SK-N-MC (cell line): ENCODE data around the gene TEAD2.
A peak's percentile ranks its signal among the peaks of the same experiment; 100 is the strongest.

Experiments
- DNase-seq: peaks from one replicate; pipeline ENCODE4 v3.0.0-alpha.2; 2011; ENCODE audit warnings: low read depth, low spot score
- H3K27ac ChIP-seq: fragments of 200-600 bp; sonication (generic); 2 replicates; pipeline ENCODE4 v1.5.1; 2016; ENCODE audit warnings: mixed run types
- H3K36me3 ChIP-seq: fragments of 200-600 bp; sonication (generic); 2 replicates; pipeline ENCODE4 v1.6.1; 2017; ENCODE audit warnings: antibody characterized with exemption, low read length, mixed read lengths; ENCODE audit not compliant: insufficient read depth
- H3K4me3 ChIP-seq: fragments of 200-600 bp; sonication (generic); 2 replicates; pipeline ENCODE4 v1.5.1; 2016
- H3K9ac ChIP-seq: fragments of 200-600 bp; sonication (generic); 2 replicates; pipeline ENCODE4 v1.8.0; 2017; ENCODE audit warnings: mixed run types, mixed read lengths; ENCODE audit not compliant: insufficient read length
- H3K9me3 ChIP-seq: fragments of 200-600 bp; sonication (generic); 2 replicates; pipeline ENCODE4 v1.6.1; 2017; ENCODE audit warnings: low read depth, mild to moderate bottlenecking, antibody characterized with exemption, low read length, moderate library complexity, mixed read lengths
- EZH2 ChIP-seq: fragments of 200-600 bp; sonication (generic); IDR thresholded peaks from one replicate; pipeline ENCODE4 v1.6.1; 2017; ENCODE audit warnings: antibody characterized with exemption
- FOXP2 ChIP-seq: optimal IDR thresholded peaks from 2 replicates; pipeline ENCODE3; 2011; ENCODE audit warnings: mild to moderate bottlenecking, moderate library complexity; ENCODE audit not compliant: insufficient read depth; ENCODE audit errors: extremely low read length, control extremely low read depth
- POLR2AphosphoS5 ChIP-seq: IDR thresholded peaks from 2 replicates; pipeline ENCODE4 v1.6.1; 2012; ENCODE audit warnings: mild to moderate bottlenecking, low read depth, low read length, borderline replicate concordance

The TEAD2 gene

GRCh38 chr19:49371184-49371583 is 9.0 kb upstream of the TEAD2 start:
- no peak for DNase-seq
- no peak overlapping the region for H3K4me3 ChIP-seq
- H3K27ac ChIP-seq, result no peak overlapping the region
- H3K9me3 ChIP-seq, result 0 out of 2 replicates have a peak, but pooled peaks cover 4% of the 10 kb centered on the region
- H3K36me3 ChIP-seq, result no peaks in the 10 kb centered on the region
- no peak overlapping the region for H3K9ac ChIP-seq
- TF ChIP-seq POLR2AphosphoS5, result no peak
- TF ChIP-seq EZH2, result no peak
- TF ChIP-seq FOXP2, result no peak

- H3K27ac ChIP-seq, result no peak overlapping the region
- H3K4me3 ChIP-seq, result no peak overlapping the region
- H3K9ac ChIP-seq, result no peak overlapping the region
- no peaks in the 10 kb centered on the region for H3K36me3 ChIP-seq
- 0 out of 2 replicates have a peak, but pooled peaks cover 4% of the 10 kb centered on the region for H3K9me3 ChIP-seq
- TF ChIP-seq FOXP2 (no peak), POLR2AphosphoS5 (no peak), EZH2 (no peak)
- no peak for DNase-seq
These were observed 6.6 kb upstream of the TEAD2 start for GRCh38 chr19:49368711-49369358.

DNA sequence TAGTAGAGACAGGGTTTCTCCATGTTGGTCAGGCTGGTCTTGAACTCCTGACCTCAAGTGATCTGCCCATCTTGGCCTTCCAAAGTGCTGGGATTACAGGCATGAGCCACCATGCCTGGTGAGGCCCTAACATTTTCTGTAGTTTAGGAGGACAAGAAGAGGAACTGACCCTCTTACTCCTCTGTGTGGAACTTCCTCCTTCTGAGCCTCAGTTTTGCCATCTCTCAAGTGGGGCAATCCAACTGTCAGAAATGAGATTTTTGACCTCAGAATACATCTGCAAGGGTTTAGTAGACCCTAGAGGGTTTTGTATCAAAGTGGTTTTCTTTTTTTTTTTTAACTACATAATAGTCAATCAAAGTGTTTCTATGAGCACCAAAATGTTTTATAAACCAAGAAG is 3.9 kb upstream of the TEAD2 start:
- H3K9ac ChIP-seq, result no peak overlapping the region
- H3K9me3 ChIP-seq, result 0 out of 2 replicates have a peak, but pooled peaks cover 4% of the 10 kb centered on the region
- no peaks in the 10 kb centered on the region for H3K36me3 ChIP-seq
- no peak overlapping the region for H3K27ac ChIP-seq
- DNase-seq, result no peak
- no peak for TF ChIP-seq EZH2
- TF ChIP-seq POLR2AphosphoS5, result no peak
- TF ChIP-seq FOXP2, result no peak
- no peak overlapping the region for H3K4me3 ChIP-seq

GRCh38 chr19:49364083-49364737 is 2.0 kb upstream of the TEAD2 start:
- Histone ChIP-seq H3K9ac (peak overlapping the region; percentile 43), H3K36me3 (peaks cover 10% of the 10 kb centered on the region), H3K9me3 (no peaks in the 10 kb centered on the region), H3K4me3 (peak overlapping the region; percentile 98), H3K27ac (peak overlapping the region; percentile 98)
- DNase-seq, result no peak
- TF ChIP-seq POLR2AphosphoS5 (no peak), FOXP2 (no peak), EZH2 (no peak)

- Histone ChIP-seq H3K36me3 (peaks cover 18% of the 10 kb centered on the region), H3K27ac (peak within 1 kb of the TSS; percentile 98), H3K9me3 (no peaks in the 10 kb centered on the region), H3K4me3 (peak within 1 kb of the TSS; percentile 98), H3K9ac (peak within 1 kb of the TSS; percentile 99)
- peak; percentile 94 for DNase-seq
- no peak for TF ChIP-seq EZH2
- TF ChIP-seq FOXP2, result peak; percentile 16
- TF ChIP-seq POLR2AphosphoS5, result peak; percentile 81
These were observed 1.3 kb upstream of the TEAD2 start, which contains the start of gene DKKL1 for GRCh38 chr19:49363268-49364082. Gene DKKL1, plus strand, starts transcription at chr19:49363877. Its CDS starts 122 bp downstream, at chr19:49363999.

- Histone ChIP-seq H3K9ac (peak overlapping the region; percentile 99), H3K9me3 (no peaks in the 10 kb centered on the region), H3K4me3 (peak overlapping the region; percentile 98), H3K36me3 (peaks cover 24% of the 10 kb centered on the region), H3K27ac (peak overlapping the region; percentile 98)
- DNase-seq, result no peak
- no peak for TF ChIP-seq POLR2AphosphoS5
- no peak for TF ChIP-seq FOXP2
- no peak for TF ChIP-seq EZH2
These were observed 682 bp upstream of the TEAD2 start for GRCh38 chr19:49362929-49363267.

GRCh38 chr19:49361438-49362047 is 673 bp downstream of the TEAD2 start:
- H3K9ac ChIP-seq, result peak overlapping the region; percentile 99
- peak overlapping the region; percentile 98 for H3K27ac ChIP-seq
- DNase-seq, result peak; percentile 85
- no peaks in the 10 kb centered on the region for H3K9me3 ChIP-seq
- TF ChIP-seq EZH2 (no peak), POLR2AphosphoS5 (peak; percentile 82)
- peak overlapping the region; percentile 98 for H3K4me3 ChIP-seq
- peaks cover 37% of the 10 kb centered on the region for H3K36me3 ChIP-seq
